Ammon's horn (tissue), 1 donor: ENCODE data around the gene RNF220.

Source experiments
- DNase-seq: peaks from one replicate; pipeline ENCODE4 v3.0.0-alpha.2; 2016; ENCODE audit warnings: low spot score

Gene RNF220

DNA sequence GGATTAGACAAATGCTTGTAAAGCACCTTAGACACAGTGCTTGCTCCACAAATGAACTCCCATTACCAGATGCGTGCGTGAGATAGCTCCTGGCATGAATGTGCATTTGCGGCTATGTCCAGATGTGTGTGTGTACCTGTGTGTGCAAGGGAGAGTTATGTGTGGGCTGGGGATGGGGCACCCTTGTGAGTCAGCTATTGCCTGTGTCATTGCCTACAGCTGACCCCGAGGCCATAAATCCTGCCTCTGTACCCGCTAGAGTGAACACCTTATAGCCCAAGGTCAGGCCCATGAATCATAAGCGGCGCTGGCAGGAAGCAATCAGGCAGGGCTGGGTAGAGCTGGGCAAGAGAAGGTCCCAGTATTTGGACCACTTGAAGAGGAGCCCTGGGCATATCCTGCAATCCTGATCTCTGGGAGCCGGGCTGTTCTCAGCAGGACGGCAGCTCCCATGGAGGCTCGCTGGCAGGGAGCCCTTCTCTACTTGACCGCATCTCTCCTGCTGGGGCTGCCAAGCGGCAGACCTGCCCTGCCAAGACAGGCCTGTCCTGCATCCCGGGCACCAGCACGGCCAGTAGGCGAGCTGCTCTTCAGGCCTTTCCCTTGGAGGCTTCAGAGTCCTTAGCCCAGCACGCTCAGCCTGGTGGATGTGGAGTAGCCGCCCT, 182.9 kb downstream of the RNF220 start:
- DNase-seq = peak; percentile 45

GRCh38 chr1:44588551-44589210, 183.6 kb downstream of the RNF220 start:
- no peak for DNase-seq

GRCh38 chr1:44590475-44590874, 185.4 kb downstream of the RNF220 start:
- DNase-seq = no peak

GRCh38 chr1:44591381-44591780, 186.3 kb downstream of the RNF220 start:
- DNase-seq = no peak

GRCh38 chr1:44592208-44593145, 187.4 kb downstream of the RNF220 start:
- peak; percentile 98 for DNase-seq

DNA sequence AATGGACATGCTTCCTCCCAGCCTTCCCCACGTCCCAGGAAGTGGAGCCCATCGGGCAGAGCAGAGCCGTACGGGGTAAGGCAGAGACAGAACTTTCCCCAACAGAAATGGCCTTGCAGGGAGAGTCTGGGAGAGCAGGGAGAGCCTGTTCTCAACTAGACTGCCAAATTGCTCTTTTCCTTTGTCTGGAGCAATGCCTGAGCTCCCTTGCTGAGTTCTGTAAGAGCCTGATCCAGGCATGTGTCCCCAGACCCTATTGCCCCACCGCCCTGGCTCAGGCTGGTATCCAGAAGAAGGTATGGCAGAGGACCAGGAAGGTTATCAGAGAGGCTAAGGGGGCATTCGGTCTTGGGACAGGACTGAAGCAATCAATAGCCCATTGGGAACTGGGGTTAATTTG, 189.3 kb downstream of the RNF220 start:
- no peak for DNase-seq

DNA sequence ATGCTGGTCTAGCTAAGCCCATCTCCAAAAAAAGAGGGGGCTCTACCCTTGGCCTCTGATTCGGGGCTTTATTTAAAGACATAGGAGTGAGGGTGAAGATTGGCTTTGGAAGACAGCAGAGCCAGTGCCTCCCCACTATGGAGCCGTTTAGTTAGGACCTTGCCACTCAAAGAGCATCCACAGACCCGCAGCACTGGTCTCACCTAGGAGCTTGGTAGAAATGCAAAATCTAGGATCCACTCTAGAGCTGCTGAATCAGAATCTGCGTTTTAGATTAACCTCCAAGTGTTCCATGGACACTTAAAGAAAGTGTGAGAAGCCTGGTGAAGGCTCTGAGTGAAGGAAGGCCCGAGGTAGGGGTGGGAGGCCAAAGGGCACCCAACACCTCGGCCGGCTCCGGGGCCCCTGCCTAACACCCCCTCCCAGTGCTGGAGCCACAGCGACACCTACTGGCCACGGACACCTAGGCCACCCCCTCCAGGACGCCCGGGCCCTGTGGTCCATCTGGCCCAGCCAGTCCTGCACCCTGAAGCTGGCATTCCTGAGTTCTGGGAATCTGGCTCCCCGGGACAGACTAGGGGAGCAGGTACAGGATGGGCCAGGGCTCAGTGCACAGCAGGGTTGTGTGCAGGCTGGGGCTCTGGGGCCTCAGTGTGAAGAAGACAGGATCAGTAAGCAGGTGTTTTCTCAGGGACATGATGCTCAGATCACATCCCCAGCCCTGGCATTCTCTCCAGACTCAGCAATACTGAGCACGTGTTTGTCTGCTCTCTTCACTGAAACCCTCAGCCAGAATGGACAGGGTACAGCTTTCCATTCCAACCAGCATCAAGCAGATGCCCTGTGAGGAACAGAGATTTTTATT, 190.0 kb downstream of the RNF220 start:
- peak; percentile 89 for DNase-seq

DNA sequence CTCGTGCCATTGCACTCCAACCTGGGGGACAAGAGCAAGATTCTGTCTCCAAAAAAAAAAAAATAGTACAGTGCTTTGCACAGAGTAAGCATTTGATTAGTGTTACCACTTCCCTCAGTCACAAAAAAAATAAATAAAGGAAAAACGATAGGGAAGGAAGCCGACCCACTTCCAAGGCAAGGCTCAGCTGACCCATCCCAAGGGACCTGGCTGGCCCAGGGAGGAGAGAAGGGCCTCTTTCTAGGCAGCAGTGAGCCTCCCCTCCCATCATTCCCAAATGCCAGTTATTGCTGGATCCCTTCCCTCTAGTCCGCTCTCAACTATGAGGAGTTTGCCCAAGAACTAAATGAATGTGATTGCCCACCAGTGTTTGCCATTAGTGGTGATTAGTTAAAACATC, 191.5 kb downstream of the RNF220 start:
- no peak for DNase-seq

DNA sequence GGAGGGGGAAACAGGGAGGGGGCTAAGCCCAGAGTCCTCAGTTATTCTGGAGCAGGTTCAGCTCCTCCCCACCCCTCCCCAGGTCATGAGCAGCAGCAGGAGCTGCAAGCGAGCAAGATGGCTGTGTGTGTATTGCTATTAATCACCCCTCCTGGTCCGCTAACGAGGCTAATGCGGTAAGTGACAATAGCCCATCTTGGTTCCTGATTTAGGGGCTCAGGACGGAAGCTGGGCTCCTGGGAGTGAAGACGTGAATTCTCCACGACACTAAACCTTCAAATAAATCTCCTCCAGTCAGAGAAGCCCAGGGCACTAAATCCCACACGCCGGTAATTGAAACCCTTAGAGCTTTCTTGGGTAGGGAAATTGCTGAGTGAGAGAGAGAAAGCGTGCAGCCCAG, 193.1 kb downstream of the RNF220 start:
- no peak for DNase-seq

DNA sequence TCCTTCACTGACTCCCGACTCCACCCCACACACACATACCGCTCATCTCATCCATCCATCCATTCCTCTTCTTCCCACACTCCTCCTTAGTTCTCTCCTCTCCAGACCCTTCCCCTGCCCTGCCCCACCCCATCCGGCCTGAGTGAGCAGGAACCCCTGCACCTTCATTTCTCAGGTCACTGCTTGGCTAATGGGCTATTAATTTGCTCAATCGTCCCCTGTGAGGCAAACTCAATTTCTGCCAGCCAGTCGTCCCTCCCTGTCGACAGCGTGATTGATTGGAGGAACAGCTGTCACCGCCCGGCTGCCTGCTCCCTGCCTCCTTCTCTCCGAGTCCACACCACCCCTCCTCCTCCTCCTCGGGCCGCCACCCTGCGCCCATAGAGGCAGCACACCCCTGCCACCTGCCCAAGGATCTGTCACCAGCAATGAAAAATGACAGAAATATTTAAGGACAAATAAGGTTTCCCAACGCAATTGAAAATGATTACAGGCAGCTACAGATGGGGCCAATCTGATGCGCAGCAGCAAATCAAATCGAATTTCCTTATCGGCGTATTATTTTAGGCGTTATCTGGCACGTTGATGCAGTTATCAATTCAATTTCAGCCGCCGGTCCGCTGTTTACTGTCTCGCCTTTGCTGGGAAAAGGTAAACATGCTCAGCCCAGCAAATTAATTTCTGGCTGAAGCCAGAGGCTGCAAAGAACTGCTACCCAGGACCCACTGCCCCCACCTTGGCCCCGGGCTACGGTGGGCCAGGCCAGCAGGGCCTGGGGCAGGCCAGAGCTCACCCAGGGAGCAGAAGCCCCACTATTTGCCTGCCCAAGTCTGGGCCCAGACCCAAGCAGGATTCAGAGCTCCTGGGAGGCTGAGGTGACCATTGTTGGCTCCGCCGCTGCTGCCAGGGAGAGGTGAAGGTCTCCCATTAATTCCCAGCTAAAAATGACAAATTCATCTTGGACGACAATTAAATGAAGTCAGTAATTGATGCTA, 197.9 kb downstream of the RNF220 start:
- DNase-seq = peak; percentile 47

GRCh38 chr1:44603718-44604117, 198.7 kb downstream of the RNF220 start:
- DNase-seq = no peak

GRCh38 chr1:44604157-44604955, 199.3 kb downstream of the RNF220 start:
- no peak for DNase-seq

DNA sequence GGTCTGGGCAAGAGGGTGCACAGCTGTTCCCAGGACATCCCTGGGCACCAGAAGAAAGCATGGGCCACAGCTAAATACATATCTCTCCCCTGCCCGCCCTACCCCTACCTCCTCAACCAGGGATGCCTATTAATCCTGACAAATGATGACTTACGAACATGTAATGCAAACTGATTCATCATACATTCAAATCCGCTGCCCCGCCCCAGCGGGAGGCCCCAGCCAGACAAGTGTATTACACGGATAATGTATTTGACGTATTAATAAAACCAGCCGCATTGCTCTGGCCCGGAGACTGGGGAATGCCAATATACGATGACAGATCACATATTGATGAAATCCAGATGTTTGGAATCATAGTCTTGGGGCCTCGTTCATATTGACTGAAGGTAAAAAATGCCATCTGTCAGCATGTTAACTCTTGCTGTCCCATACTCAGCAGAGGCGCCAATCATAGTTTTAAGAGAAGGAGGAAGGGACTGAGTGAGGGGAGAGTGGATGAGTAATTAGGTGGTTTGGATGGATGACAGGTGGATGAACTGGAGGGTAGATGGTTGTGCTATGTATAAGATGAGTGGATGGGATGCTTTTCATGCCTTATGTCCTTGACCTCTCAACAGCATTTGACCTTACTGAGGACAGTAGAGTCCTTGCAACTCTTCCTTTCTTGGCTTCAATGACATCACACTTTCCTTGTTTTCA, 201.0 kb downstream of the RNF220 start:
- DNase-seq = no peak

DNA sequence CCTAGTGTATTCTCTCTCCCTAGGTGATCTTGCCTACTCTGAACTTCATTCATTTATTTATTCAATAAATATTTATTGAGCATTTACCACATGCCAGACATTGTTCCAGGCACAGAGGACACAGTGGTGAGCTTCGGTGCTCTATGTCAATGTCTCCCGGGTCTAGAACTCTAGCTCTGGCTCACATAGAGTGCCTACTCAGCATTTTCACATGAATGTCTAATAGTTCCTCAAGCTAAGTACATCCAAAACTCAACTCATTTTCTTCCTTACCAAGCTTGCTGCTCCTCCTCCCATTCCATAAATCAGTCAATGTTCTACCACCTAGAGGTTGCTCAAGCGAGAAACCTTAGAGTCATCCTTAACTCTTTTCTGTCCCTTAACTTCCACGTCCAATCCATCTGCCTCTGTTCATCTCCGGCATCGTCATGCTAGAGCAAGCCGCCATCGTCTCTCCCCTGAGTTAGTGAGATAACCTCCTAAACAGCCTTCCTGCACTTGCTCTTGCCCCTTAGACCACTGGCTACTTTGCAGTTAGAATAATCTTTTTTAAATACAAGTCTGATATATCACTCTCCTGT, 201.7 kb downstream of the RNF220 start:
- no peak for DNase-seq

DNA sequence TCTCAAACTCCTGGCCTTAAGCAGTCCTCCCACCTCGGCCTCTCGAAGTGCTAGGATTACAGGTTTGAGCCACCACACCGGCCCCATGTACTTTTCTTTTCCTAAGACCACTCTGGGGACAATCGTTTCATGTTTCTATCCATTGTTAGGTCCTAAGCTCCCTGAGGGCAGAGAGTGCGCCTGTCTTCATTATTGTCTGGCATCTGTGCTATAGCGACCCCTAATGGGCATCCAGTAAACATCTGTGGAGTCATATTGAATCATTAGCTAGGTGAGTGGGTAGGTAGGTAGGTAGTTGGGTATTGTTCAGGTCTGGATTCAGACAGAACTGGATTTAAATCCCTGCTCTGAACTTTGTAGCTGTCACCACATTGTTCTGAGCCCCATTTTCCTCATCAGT, 203.1 kb downstream of the RNF220 start:
- no peak for DNase-seq

DNA sequence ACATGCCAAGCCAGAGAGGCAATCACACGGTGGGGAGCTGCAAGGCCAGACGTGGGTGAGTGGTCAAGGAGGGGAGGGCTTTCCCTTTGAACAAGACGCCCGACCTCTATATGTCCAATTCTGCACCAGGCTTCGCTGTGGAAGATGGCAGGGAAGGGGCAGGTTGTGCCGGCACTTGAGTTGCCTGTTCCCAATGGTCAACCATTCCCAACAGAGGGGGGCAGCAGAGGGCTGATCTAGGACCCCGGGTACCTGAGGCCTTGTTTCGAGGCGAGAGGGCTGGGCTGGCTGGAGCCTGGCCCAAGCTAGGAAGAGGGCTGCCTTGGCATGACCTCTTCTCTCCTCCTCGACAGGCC, 204.3 kb downstream of the RNF220 start:
- DNase-seq = no peak

GRCh38 chr1:44609768-44610526, 204.9 kb downstream of the RNF220 start:
- DNase-seq = no peak

DNA sequence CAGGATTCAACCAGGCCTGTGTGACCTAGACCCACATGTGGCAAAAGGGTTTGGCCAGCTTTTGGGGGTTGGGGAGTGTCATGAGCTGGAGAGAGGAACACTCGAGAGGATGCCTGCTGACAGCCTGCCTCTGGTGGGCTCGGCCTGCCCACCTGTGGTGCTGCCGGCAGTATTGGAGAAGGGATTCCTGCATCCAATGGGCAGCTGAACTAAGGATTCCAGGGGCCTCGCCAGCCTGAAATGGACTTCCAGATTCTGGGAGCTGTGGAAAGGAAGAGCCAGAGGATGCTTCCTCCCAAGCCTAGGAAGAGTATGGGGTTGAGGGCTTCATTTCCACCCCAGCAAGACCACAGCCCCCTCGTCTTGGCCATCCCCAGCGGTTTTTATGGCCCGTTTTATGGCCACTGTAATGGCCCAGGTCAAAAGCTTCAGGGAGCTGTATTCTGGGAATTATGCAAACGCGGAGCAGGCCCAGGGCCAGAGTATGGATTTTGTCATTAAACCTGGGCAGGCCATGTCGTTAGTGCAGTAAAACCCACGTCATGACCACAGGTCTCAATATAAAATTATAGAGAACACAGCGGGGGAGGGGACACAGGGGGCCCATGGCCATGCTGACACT, 205.6 kb downstream of the RNF220 start:
- no peak for DNase-seq
